ENCODE measurements around the gene HAS3.
"Not testable (repeated sequence)": the region's sequence is repeated elsewhere in the genome, so short reads cannot be mapped to it uniquely, and the experiment has no call there.

Gene HAS3

GRCh38 chr16:69143116-69143515 is 37.7 kb downstream of the HAS3 start:
- H3K27ac ChIP-seq (ENCODE audit: low read depth, low read length), result no peak overlapping the region
- no peaks in the 10 kb centered on the region for H3K4me1 ChIP-seq (ENCODE audit: control insufficient read depth, insufficient read depth, low read length)
- H3K4me3 ChIP-seq (ENCODE audit: low read length), result no peak overlapping the region
- H3K27me3 ChIP-seq (ENCODE audit: control insufficient read depth, insufficient read depth, low read length), result no peaks in the 10 kb centered on the region
- H3K36me3 ChIP-seq (ENCODE audit: control insufficient read depth, insufficient read depth, low read length), result peaks cover 12% of the 10 kb centered on the region
- H3K9ac ChIP-seq (ENCODE audit: low read length), result no peak overlapping the region

GRCh38 chr16:69145658-69146057 is 40.2 kb downstream of the HAS3 start:
- Histone ChIP-seq H3K36me3 (ENCODE audit: control insufficient read depth, insufficient read depth, low read length) (peaks cover 12% of the 10 kb centered on the region), H3K4me3 (ENCODE audit: low read length) (no peak overlapping the region), H3K27ac (ENCODE audit: low read depth, low read length) (no peak overlapping the region), H3K27me3 (ENCODE audit: control insufficient read depth, insufficient read depth, low read length) (no peaks in the 10 kb centered on the region), H3K4me1 (ENCODE audit: control insufficient read depth, insufficient read depth, low read length) (no peaks in the 10 kb centered on the region), H3K9ac (ENCODE audit: low read length) (no peak overlapping the region)

- not testable (repeated sequence) for H3K4me1 ChIP-seq (ENCODE audit: control insufficient read depth, insufficient read depth, low read length); H3K27ac ChIP-seq (ENCODE audit: low read depth, low read length)
- H3K36me3 ChIP-seq (ENCODE audit: control insufficient read depth, insufficient read depth, low read length), result peaks cover 25% of the 10 kb centered on the region
These were observed 44.2 kb downstream of the HAS3 start for GRCh38 chr16:69149621-69150020.

GRCh38 chr16:69150146-69150865 is 44.9 kb downstream of the HAS3 start:
- no peak overlapping the region for H3K9ac ChIP-seq (ENCODE audit: low read length)
- H3K4me3 ChIP-seq (ENCODE audit: low read length), result no peak overlapping the region
- peaks cover 26% of the 10 kb centered on the region for H3K36me3 ChIP-seq (ENCODE audit: control insufficient read depth, insufficient read depth, low read length)
- H3K27me3 ChIP-seq (ENCODE audit: control insufficient read depth, insufficient read depth, low read length), result no peaks in the 10 kb centered on the region
- no peaks in the 10 kb centered on the region for H3K4me1 ChIP-seq (ENCODE audit: control insufficient read depth, insufficient read depth, low read length)
- no peak overlapping the region for H3K27ac ChIP-seq (ENCODE audit: low read depth, low read length)

More at GRCh38 chr16:69149621-69150020, 44.2 kb downstream of the HAS3 start:
- not testable (repeated sequence) for H3K4me3 ChIP-seq (ENCODE audit: low read length); H3K9ac ChIP-seq (ENCODE audit: low read length); H3K27me3 ChIP-seq (ENCODE audit: control insufficient read depth, insufficient read depth, low read length)

GRCh38 chr16:69157196-69157595 is 51.7 kb downstream of the HAS3 start:
- peaks cover 25% of the 10 kb centered on the region for H3K36me3 ChIP-seq (ENCODE audit: control insufficient read depth, insufficient read depth, low read length)
- no peak overlapping the region for H3K9ac ChIP-seq (ENCODE audit: low read length)
- H3K27ac ChIP-seq (ENCODE audit: low read depth, low read length), result no peak overlapping the region
- no peaks in the 10 kb centered on the region for H3K4me1 ChIP-seq (ENCODE audit: control insufficient read depth, insufficient read depth, low read length)
- no peaks in the 10 kb centered on the region for H3K27me3 ChIP-seq (ENCODE audit: control insufficient read depth, insufficient read depth, low read length)
- no peak overlapping the region for H3K4me3 ChIP-seq (ENCODE audit: low read length)

GRCh38 chr16:69160192-69160591 is 54.7 kb downstream of the HAS3 start:
- no peaks in the 10 kb centered on the region for H3K4me1 ChIP-seq (ENCODE audit: control insufficient read depth, insufficient read depth, low read length)
- H3K27ac ChIP-seq (ENCODE audit: low read depth, low read length), result no peak overlapping the region
- no peak overlapping the region for H3K9ac ChIP-seq (ENCODE audit: low read length)
- no peaks in the 10 kb centered on the region for H3K27me3 ChIP-seq (ENCODE audit: control insufficient read depth, insufficient read depth, low read length)
- peaks cover 16% of the 10 kb centered on the region for H3K36me3 ChIP-seq (ENCODE audit: control insufficient read depth, insufficient read depth, low read length)
- H3K4me3 ChIP-seq (ENCODE audit: low read length), result no peak overlapping the region

- Histone ChIP-seq H3K36me3 (ENCODE audit: control insufficient read depth, insufficient read depth, low read length) (peaks cover 21% of the 10 kb centered on the region), H3K4me3 (ENCODE audit: low read length) (no peak overlapping the region), H3K9ac (ENCODE audit: low read length) (no peak overlapping the region), H3K27me3 (ENCODE audit: control insufficient read depth, insufficient read depth, low read length) (no peaks in the 10 kb centered on the region), H3K27ac (ENCODE audit: low read depth, low read length) (no peak overlapping the region), H3K4me1 (ENCODE audit: control insufficient read depth, insufficient read depth, low read length) (no peaks in the 10 kb centered on the region)
These were observed 60.1 kb downstream of the HAS3 start for GRCh38 chr16:69165584-69165983.

- H3K4me1 ChIP-seq (ENCODE audit: control insufficient read depth, insufficient read depth, low read length), result no peaks in the 10 kb centered on the region
- no peaks in the 10 kb centered on the region for H3K27me3 ChIP-seq (ENCODE audit: control insufficient read depth, insufficient read depth, low read length)
- H3K4me3 ChIP-seq (ENCODE audit: low read length), result no peak overlapping the region
- H3K36me3 ChIP-seq (ENCODE audit: control insufficient read depth, insufficient read depth, low read length), result peaks cover 18% of the 10 kb centered on the region
- no peak overlapping the region for H3K9ac ChIP-seq (ENCODE audit: low read length)
- H3K27ac ChIP-seq (ENCODE audit: low read depth, low read length), result no peak overlapping the region
These were observed 60.9 kb downstream of the HAS3 start for GRCh38 chr16:69166221-69166833.

- peaks cover 4% of the 10 kb centered on the region for H3K4me1 ChIP-seq (ENCODE audit: control insufficient read depth, insufficient read depth, low read length)
- H3K27me3 ChIP-seq (ENCODE audit: control insufficient read depth, insufficient read depth, low read length), result no peaks in the 10 kb centered on the region
- no peak overlapping the region for H3K9ac ChIP-seq (ENCODE audit: low read length)
- H3K4me3 ChIP-seq (ENCODE audit: low read length), result no peak overlapping the region
- H3K27ac ChIP-seq (ENCODE audit: low read depth, low read length), result no peak overlapping the region
- H3K36me3 ChIP-seq (ENCODE audit: control insufficient read depth, insufficient read depth, low read length), result peaks cover 15% of the 10 kb centered on the region
These were observed 61.8 kb downstream of the HAS3 start for GRCh38 chr16:69166946-69167930.

Measured in rectal smooth muscle tissue (tissue), 1 donor.